Stimulated activated CD4-positive, alpha-beta T cell treated with anti-CD3 and anti-CD28 coated beads, Interleukin-15, amount 100 ng/mL, for 1 hour (primary cell): ENCODE measurements around the gene PARM1.

Source experiments
- DNase-seq, 2 donors: peaks; one replicate each; pipeline ENCODE4 v3.0.0-alpha.2; 2020; ENCODE audit warnings: low read depth in 1 of 2, low spot score in 1 of 2

The PARM1 gene

DNA sequence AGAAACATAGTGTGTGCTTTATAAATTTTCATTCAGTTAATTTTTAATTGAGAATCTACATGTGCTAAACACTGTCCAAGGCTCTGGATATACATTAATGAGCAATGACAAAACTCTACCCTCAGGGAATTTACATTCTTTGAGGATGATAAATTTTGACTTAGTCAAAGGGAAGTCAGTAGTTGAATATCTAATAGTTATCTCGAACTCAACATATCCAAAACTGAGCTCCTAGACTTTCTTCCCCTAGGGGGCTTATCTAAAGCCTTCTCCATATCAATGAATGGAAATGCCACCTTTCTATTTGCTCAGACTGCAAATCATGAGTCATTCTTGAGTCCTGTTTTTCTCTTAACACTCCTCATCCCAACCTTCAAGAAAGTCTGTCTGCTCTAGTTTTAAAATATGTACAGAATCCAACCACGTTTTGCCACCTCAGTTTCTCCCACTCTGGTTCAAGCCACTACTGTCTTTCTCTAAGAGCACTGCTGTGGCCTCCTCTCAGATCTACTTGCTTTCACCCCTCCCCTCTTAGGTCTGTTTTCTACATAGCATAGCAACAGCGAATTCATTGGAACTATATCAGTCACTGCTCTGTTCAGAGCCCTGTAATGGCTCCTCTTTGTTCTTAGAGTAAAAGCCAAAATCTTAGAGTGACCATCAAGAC is 9.5 kb downstream of the PARM1 start:
- no peak for DNase-seq

- DNase-seq = no peak
Measured at GRCh38 chr4:74942918-74943253, 10.0 kb downstream of the PARM1 start.

GRCh38 chr4:74944354-74944793 is 11.5 kb downstream of the PARM1 start:
- no peak for DNase-seq

DNA sequence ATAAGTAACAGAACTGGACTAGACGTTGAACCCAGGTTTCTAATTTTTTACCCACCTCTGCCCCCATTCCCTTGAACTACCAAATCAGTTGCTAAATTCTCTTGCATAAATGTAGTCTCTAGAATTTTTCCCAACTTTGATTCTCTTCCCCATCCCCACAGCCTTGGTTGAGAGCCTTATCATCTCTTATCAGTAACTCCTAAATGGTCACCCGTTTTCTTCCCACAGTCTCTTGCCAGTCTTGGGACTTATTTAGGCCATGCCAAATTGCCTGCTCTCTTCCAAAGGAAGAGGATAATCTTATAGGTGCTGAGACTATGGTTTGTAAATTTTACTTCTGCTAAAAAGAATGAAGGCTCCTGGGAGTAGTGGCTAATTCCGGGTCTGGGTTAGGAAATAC is 13.3 kb downstream of the PARM1 start:
- DNase-seq = no peak

GRCh38 chr4:74947798-74948197 is 14.9 kb downstream of the PARM1 start:
- DNase-seq = no peak

DNA sequence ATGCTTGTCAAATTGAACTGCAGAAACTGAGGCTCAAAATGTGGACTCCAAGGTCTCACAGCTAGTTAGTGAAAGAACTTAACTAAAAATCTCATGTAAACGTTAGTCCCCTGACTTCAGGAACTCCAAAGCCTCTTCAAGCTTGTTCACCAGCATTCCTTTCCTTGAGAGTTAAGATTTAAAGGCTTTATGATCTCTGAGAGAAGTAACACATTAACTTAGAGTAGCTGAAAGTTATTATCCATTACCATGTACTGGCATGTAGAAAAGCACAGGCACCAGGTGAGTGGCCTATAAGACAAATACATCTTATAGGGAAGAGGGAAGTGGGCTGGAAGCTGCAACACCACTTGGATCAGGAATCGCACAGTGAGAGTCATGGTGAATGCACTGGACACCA is 15.3 kb downstream of the PARM1 start:
- no peak for DNase-seq

DNA sequence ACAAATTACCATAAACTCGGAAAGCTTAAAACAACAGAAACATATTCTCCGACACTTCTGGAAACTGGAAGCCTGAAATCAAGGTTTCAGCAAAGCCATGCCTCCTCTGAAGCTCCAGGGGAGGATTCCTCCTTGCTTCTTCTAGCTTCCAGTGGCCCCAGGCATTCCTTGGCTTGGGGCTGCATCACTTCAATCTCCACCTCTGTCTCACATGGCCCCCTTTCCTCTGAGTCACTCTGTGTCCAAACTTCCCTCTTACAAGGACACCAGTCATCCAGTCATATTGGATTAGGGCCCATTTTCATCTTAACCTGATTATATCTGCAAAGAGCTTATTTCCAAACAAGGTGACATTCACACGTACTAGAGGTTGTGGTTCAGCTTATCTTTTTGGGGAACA is 17.3 kb downstream of the PARM1 start:
- no peak for DNase-seq

GRCh38 chr4:74950882-74951281 is 18.0 kb downstream of the PARM1 start:
- no peak for DNase-seq

- no peak for DNase-seq
Measured at GRCh38 chr4:74953647-74954046, 20.7 kb downstream of the PARM1 start.

- DNase-seq = no peak
Measured at GRCh38 chr4:74958881-74959280, 26.0 kb downstream of the PARM1 start.

- no peak for DNase-seq
Measured at GRCh38 chr4:74961230-74961629, 28.3 kb downstream of the PARM1 start.

DNA sequence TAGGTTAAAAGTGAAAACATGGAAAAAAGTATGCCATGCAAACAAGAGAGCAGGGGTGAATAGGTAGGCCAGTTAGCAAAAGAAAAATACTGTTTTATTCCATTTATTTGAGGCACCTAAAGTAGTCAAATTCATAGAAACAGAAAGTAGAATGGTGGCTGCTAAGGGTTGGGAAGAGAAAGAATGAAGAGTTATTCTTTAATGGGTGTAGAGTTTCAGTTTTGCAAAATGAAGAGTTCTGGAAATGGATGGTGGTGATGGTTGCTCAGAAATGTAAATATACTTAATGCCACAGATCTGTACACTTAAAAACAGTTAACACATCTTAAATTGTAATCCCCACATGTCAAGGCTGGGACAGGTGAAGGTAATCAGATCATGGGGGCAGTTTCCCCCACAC is 29.7 kb downstream of the PARM1 start:
- DNase-seq = no peak

- no peak for DNase-seq
Measured at GRCh38 chr4:74964311-74964710, 31.4 kb downstream of the PARM1 start.

DNA sequence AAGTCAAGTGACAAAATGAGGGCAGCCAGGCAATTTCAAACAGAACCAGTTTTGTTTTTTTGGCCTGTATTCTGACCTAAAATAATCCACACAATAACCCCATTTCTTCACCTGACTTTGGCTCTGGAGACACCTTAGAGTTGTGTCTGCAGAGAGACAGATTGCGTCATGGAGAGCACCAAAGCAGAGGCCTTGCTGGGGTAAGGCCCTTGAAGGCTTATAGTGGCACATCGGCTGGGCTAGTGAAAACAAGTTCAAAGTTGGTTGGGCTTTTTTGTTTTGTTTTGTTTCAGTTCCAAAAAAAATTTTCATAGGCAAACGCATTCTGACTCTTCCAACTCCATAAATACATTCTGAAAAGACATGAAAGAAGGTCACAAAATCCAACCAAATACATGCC is 34.4 kb downstream of the PARM1 start:
- DNase-seq = no peak

GRCh38 chr4:74968456-74969164 is 35.7 kb downstream of the PARM1 start:
- DNase-seq = no peak

GRCh38 chr4:74969507-74970474 is 36.9 kb downstream of the PARM1 start:
- no peak for DNase-seq

- no peak for DNase-seq
Measured at GRCh38 chr4:74970577-74970976, 37.7 kb downstream of the PARM1 start.

GRCh38 chr4:74971862-74972261 is 38.9 kb downstream of the PARM1 start:
- DNase-seq = no peak

DNA sequence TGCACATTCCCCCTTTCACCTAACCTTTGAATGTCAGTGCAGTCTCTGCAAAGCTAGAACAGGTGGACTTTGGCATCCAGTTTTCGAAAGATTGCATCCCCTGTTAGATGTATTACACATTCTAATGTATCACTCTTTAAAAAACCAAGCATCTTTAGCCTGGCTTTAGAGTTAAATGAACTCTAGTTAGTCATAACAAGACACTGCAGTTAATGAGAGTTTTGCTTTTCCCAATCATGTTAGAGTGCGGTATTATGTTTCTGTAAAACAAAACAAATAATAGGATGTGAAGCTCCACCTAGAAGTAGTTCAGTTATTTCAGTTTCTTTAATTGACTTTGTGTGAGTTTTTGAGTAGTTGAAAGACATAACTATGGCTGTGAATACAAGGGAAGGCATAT is 42.2 kb downstream of the PARM1 start:
- DNase-seq = no peak

GRCh38 chr4:74975848-74976824 is 43.2 kb downstream of the PARM1 start:
- no peak for DNase-seq
